Measurements from ENCODE around the gene SLC16A8. TPM values are rescaled to one million over a fixed set of nuclear protein-coding genes. Genes with fewer than 3 reads are reported as not detected.
A peak's percentile ranks its signal among the peaks of the same experiment; 100 is the strongest.

The SLC16A8 gene
- polyA plus RNA-seq, 3 donors: not detected

GRCh38 chr22:38069372-38070249 is 14.4 kb downstream of the SLC16A8 start:
- no peak overlapping the region for H3K27ac Mint-ChIP-seq
- no peak overlapping the region for H3K4me3 Mint-ChIP-seq
- Histone ChIP-seq H2AFZ (ENCODE audit: insufficient read depth, low read depth, low read length, poor library complexity, severe bottlenecking) (no peak overlapping the region), H3K4me1 (ENCODE audit: control insufficient read depth in 1 of 2, insufficient read depth in 2 of 2, low read length in 2 of 2) (no peaks in the 10 kb centered on the region), H3K9me3 (replicated peaks in 1 of 2; ENCODE audit: control insufficient read depth in 1 of 2, insufficient read depth in 1 of 2, low read length in 2 of 2) (no peaks in the 10 kb centered on the region), H3K27ac (ENCODE audit: low read depth in 1 of 2, low read length in 2 of 2) (no peak overlapping the region), H3K36me3 (replicated peaks in 1 of 2; ENCODE audit: control insufficient read depth in 1 of 2, insufficient read depth in 2 of 2, low read length in 2 of 2) (peaks cover 79 to 80% of the 10 kb centered on the region in 2 donors), H3K4me2 (replicated peaks; ENCODE audit: extremely low read depth, low read length, poor library complexity, severe bottlenecking) (no peak overlapping the region), H3K4me3 (replicated peaks in 1 of 3; ENCODE audit: low read depth in 2 of 3, low read length in 3 of 3) (no peak overlapping the region), H3K27me3 (ENCODE audit: control insufficient read depth in 2 of 2, insufficient read depth in 2 of 2, low read length in 2 of 2) (no peaks in the 10 kb centered on the region), H3K79me2 (ENCODE audit: insufficient read depth, low read length) (no peaks in the 10 kb centered on the region), H4K20me1 (ENCODE audit: insufficient read depth, low read length) (no peaks in the 10 kb centered on the region), H3K9ac (ENCODE audit: insufficient read depth, low read length, poor library complexity, severe bottlenecking) (peak overlapping the region; percentile 15)
- intact Hi-C loops (cut with micrococcal nuclease): loop anchor here in 1 of 2 donors (5.0 kb wide), 1 partner anchor 43 kb away; the partner anchor contains the start of gene BAIAP2L2
- H3K4me1 Mint-ChIP-seq: no peaks in the 10 kb centered on the region
- WGBS (ENCODE audit: insufficient coverage): 94% methylated on average over 14 of the region's 21 CpGs
- peaks cover 0 to 3% (median 0%) of the 10 kb centered on the region in 3 donors for H3K27me3 Mint-ChIP-seq (ENCODE audit: low read depth in 3 of 3)
- peaks cover 0 to 1% (median 0%) of the 10 kb centered on the region in 7 donors for H3K9me3 Mint-ChIP-seq
- DNase-seq: no peak
- H3K36me3 Mint-ChIP-seq: peaks cover 53 to 86% of the 10 kb centered on the region in 2 donors
- TF ChIP-seq CTCF (IDR thresholded peaks at IDR 0.05): no peak

- Histone ChIP-seq H3K9me3 (replicated peaks in 1 of 2; ENCODE audit: control insufficient read depth in 1 of 2, insufficient read depth in 1 of 2, low read length in 2 of 2) (no peaks in the 10 kb centered on the region), H3K36me3 (replicated peaks in 1 of 2; ENCODE audit: control insufficient read depth in 1 of 2, insufficient read depth in 2 of 2, low read length in 2 of 2) (peaks cover 72 to 75% of the 10 kb centered on the region in 2 donors), H2AFZ (ENCODE audit: insufficient read depth, low read depth, low read length, poor library complexity, severe bottlenecking) (no peak overlapping the region), H3K27ac (ENCODE audit: low read depth in 1 of 2, low read length in 2 of 2) (no peak overlapping the region), H3K9ac (ENCODE audit: insufficient read depth, low read length, poor library complexity, severe bottlenecking) (no peak overlapping the region), H4K20me1 (ENCODE audit: insufficient read depth, low read length) (no peaks in the 10 kb centered on the region), H3K4me3 (replicated peaks in 1 of 3; ENCODE audit: low read depth in 2 of 3, low read length in 3 of 3) (no peak overlapping the region), H3K27me3 (ENCODE audit: control insufficient read depth in 2 of 2, insufficient read depth in 2 of 2, low read length in 2 of 2) (no peaks in the 10 kb centered on the region), H3K4me1 (ENCODE audit: control insufficient read depth in 1 of 2, insufficient read depth in 2 of 2, low read length in 2 of 2) (no peaks in the 10 kb centered on the region), H3K79me2 (ENCODE audit: insufficient read depth, low read length) (no peaks in the 10 kb centered on the region), H3K4me2 (replicated peaks; ENCODE audit: extremely low read depth, low read length, poor library complexity, severe bottlenecking) (no peak overlapping the region)
- TF ChIP-seq CTCF (IDR thresholded peaks at IDR 0.05): no peak
- DNase-seq: no peak
- H3K4me3 Mint-ChIP-seq: no peak overlapping the region
- no peak overlapping the region for H3K27ac Mint-ChIP-seq
- H3K4me1 Mint-ChIP-seq: no peaks in the 10 kb centered on the region
- H3K36me3 Mint-ChIP-seq: peaks cover 54 to 87% of the 10 kb centered on the region in 2 donors
- peaks cover 0 to 1% (median 0%) of the 10 kb centered on the region in 7 donors for H3K9me3 Mint-ChIP-seq
- 96% methylated on average over 11 of the region's 13 CpGs for WGBS (ENCODE audit: insufficient coverage)
- peaks cover 0 to 3% (median 0%) of the 10 kb centered on the region in 3 donors for H3K27me3 Mint-ChIP-seq (ENCODE audit: low read depth in 3 of 3)
- intact Hi-C loops (cut with micrococcal nuclease): no loop called here
Measured at GRCh38 chr22:38068641-38069371, 15.2 kb downstream of the SLC16A8 start.
